Measurements from ENCODE around the gene ADSS2. TPM values are rescaled to one million over a fixed set of nuclear protein-coding genes. Genes with fewer than 3 reads are reported as not detected.

Gene ADSS2
- total RNA-seq, 4 donors from 2014 or later = 13.7 to 47.0 (median 27.3) TPM

GRCh38 chr1:244405856-244406255 lies 45.9 kb downstream of the ADSS2 start:
- TF ChIP-seq EP300 (IDR thresholded peaks at IDR 0.05; ENCODE audit: low read depth) = no peak
- TF ChIP-seq POLR2AphosphoS5 (IDR thresholded peaks at IDR 0.05) = no peak
- TF ChIP-seq POLR2A (IDR thresholded peaks at IDR 0.05) = no peak
- TF ChIP-seq CTCF (IDR thresholded peaks at IDR 0.05) = no peak
- H3K4me3 ChIP-seq = no peak overlapping the region
- H3K4me1 ChIP-seq = no peaks in the 10 kb centered on the region
- no peaks in the 10 kb centered on the region for H3K27me3 ChIP-seq
- H3K9me3 ChIP-seq = peaks cover 0 to 21% of the 10 kb centered on the region in 2 donors
- DNase-seq = no peak
- H3K36me3 ChIP-seq = peaks cover 0 to 59% (median 22%) of the 10 kb centered on the region in 4 donors
- H3K27ac ChIP-seq = no peak overlapping the region
- intact Hi-C loops (cut with DNase I; ENCODE audit: low total_unique reads) = no loop called here
- WGBS, 2 donors (ENCODE audit: low coverage in 1 of 2) = 94% methylated on average over 2 of the region's 2 CpGs
- in situ Hi-C loops (cut with MboI; ENCODE audit: low pct_ligation_motif_present in 1 of 4, low pct_unique_long_range_greater_than_20kb in 1 of 4, low sequenced_read_pairs in 3 of 4) = no loop called here

GRCh38 chr1:244403431-244403830 lies 48.3 kb downstream of the ADSS2 start:
- no peak overlapping the region for H3K27ac ChIP-seq
- intact Hi-C loops (cut with DNase I; ENCODE audit: low total_unique reads) (no loop called here), in situ Hi-C loops (cut with MboI; ENCODE audit: low pct_ligation_motif_present in 1 of 4, low pct_unique_long_range_greater_than_20kb in 1 of 4, low sequenced_read_pairs in 3 of 4) (no loop called here)
- peaks cover 0 to 23% of the 10 kb centered on the region in 2 donors for H3K9me3 ChIP-seq
- H3K4me3 ChIP-seq = no peak overlapping the region
- TF ChIP-seq CTCF (IDR thresholded peaks at IDR 0.05) (no peak), POLR2AphosphoS5 (IDR thresholded peaks at IDR 0.05) (no peak)
- H3K4me1 ChIP-seq = no peaks in the 10 kb centered on the region
- H3K27me3 ChIP-seq = no peaks in the 10 kb centered on the region
- peaks cover 0 to 55% (median 20%) of the 10 kb centered on the region in 4 donors for H3K36me3 ChIP-seq
- DNase-seq = no peak

GRCh38 chr1:244400974-244401373 lies 50.7 kb downstream of the ADSS2 start:
- no peak for DNase-seq
- in situ Hi-C loops (cut with MboI; ENCODE audit: low pct_ligation_motif_present in 1 of 4, low pct_unique_long_range_greater_than_20kb in 1 of 4, low sequenced_read_pairs in 3 of 4) = no loop called here
- H3K4me1 ChIP-seq = no peaks in the 10 kb centered on the region
- 100% methylated on average over 2 of the region's 2 CpGs for WGBS, 2 donors (ENCODE audit: low coverage in 1 of 2)
- H3K27ac ChIP-seq = no peak overlapping the region
- peaks cover 0 to 23% of the 10 kb centered on the region in 2 donors for H3K9me3 ChIP-seq
- peaks cover 0 to 45% (median 20%) of the 10 kb centered on the region in 4 donors for H3K36me3 ChIP-seq
- H3K4me3 ChIP-seq = no peak overlapping the region
- H3K27me3 ChIP-seq = no peaks in the 10 kb centered on the region
- no peak for TF ChIP-seq POLR2AphosphoS5 (IDR thresholded peaks at IDR 0.05)
- TF ChIP-seq POLR2A (IDR thresholded peaks at IDR 0.05) = no peak
- no peak for TF ChIP-seq EP300 (IDR thresholded peaks at IDR 0.05; ENCODE audit: low read depth)
- no peak for TF ChIP-seq CTCF (IDR thresholded peaks at IDR 0.05)
- intact Hi-C loops (cut with DNase I; ENCODE audit: low total_unique reads) = no loop called here

- intact Hi-C loops (cut with DNase I; ENCODE audit: low total_unique reads) = no loop called here
- in situ Hi-C loops (cut with MboI; ENCODE audit: low pct_ligation_motif_present in 1 of 4, low pct_unique_long_range_greater_than_20kb in 1 of 4, low sequenced_read_pairs in 3 of 4) = no loop called here
Measured at GRCh38 chr1:244397131-244397530, 54.6 kb downstream of the ADSS2 start.

More at GRCh38 chr1:244397131-244397530, 54.6 kb downstream of the ADSS2 start:
- Histone ChIP-seq H3K9me3 (peaks cover 0 to 15% of the 10 kb centered on the region in 2 donors), H3K4me3 (no peak overlapping the region), H3K27me3 (no peaks in the 10 kb centered on the region), H3K27ac (no peak overlapping the region), H3K4me1 (no peaks in the 10 kb centered on the region), H3K36me3 (peaks cover 0 to 14% (median 7%) of the 10 kb centered on the region in 4 donors)
- no peak for DNase-seq
- TF ChIP-seq EP300 (IDR thresholded peaks at IDR 0.05; ENCODE audit: low read depth) (no peak), POLR2A (IDR thresholded peaks at IDR 0.05) (no peak), CTCF (IDR thresholded peaks at IDR 0.05) (no peak), POLR2AphosphoS5 (IDR thresholded peaks at IDR 0.05) (no peak)

Measured in transverse colon (tissue), 4 donors.